Mesodermal cell (in vitro differentiated cells): ENCODE data around the gene ANKMY1.

Experiments used
- H3K27ac ChIP-seq: 2 replicates; pipeline ENCODE4 v1.7.0; 2013; ENCODE audit warnings: mild to moderate bottlenecking, low read depth, low read length, moderate library complexity; ENCODE audit not compliant: severe bottlenecking
- H3K36me3 ChIP-seq: 2 replicates; pipeline ENCODE4 v1.7.1; 2013; ENCODE audit warnings: mild to moderate bottlenecking, low read length, moderate library complexity; ENCODE audit not compliant: control insufficient read depth, insufficient read depth
- H3K4me1 ChIP-seq: one replicate; pipeline ENCODE4 v1.7.1; 2013; ENCODE audit warnings: mild to moderate bottlenecking, low read length; ENCODE audit not compliant: insufficient read depth, control insufficient read depth, poor library complexity, severe bottlenecking
- H3K4me3 ChIP-seq: 2 replicates; pipeline ENCODE4 v1.7.0; 2013; ENCODE audit warnings: low read length, control low read depth, mild to moderate bottlenecking; ENCODE audit not compliant: insufficient read depth, poor library complexity, severe bottlenecking; ENCODE audit errors: extremely low read depth
- H3K9me3 ChIP-seq: 2 replicates; pipeline ENCODE4 v1.7.1; 2013; ENCODE audit warnings: mild to moderate bottlenecking, low read length, moderate library complexity; ENCODE audit not compliant: control insufficient read depth
- WGBS, 2 experiments: methylation state at CpG; one replicate each; pipeline ENCODE4 v1.1.5; 2013; ENCODE audit warnings: missing lambda C conversion rate in 2 of 2; ENCODE audit not compliant: insufficient coverage in 2 of 2; 5-methylcytosine and 5-hydroxymethylcytosine counted together

The ANKMY1 gene

GRCh38 chr2:240538031-240538780, 19.6 kb downstream of the ANKMY1 start:
- Histone ChIP-seq H3K4me1 (no peaks in the 10 kb centered on the region), H3K27ac (no peak overlapping the region), H3K4me3 (no peak overlapping the region), H3K9me3 (peaks cover 3% of the 10 kb centered on the region), H3K36me3 (peaks cover 43% of the 10 kb centered on the region)
- WGBS, 2 experiments: 97% methylated on average over 28 to 36 of the region's 43 CpGs

GRCh38 chr2:240532031-240532775, 25.6 kb downstream of the ANKMY1 start:
- no peaks in the 10 kb centered on the region for H3K4me1 ChIP-seq
- no peak overlapping the region for H3K4me3 ChIP-seq
- peaks cover 27% of the 10 kb centered on the region for H3K9me3 ChIP-seq
- WGBS, 2 experiments: no CpG with 5 or more reads among the region's 1 CpG
- no peak overlapping the region for H3K27ac ChIP-seq
- H3K36me3 ChIP-seq: peaks cover 6% of the 10 kb centered on the region

- H3K4me1 ChIP-seq: no peaks in the 10 kb centered on the region
- H3K27ac ChIP-seq: no peak overlapping the region
- 96 to 100% methylated on average over 4 of the region's 5 CpGs for WGBS, 2 experiments
- H3K9me3 ChIP-seq: peaks cover 37% of the 10 kb centered on the region
- no peak overlapping the region for H3K4me3 ChIP-seq
- peaks cover 10% of the 10 kb centered on the region for H3K36me3 ChIP-seq
Observed at GRCh38 chr2:240531038-240531437, 26.8 kb downstream of the ANKMY1 start.

GRCh38 chr2:240530181-240530580, 27.6 kb downstream of the ANKMY1 start:
- Histone ChIP-seq H3K27ac (no peak overlapping the region), H3K9me3 (peaks cover 45% of the 10 kb centered on the region)

GRCh38 chr2:240529344-240529999, 28.3 kb downstream of the ANKMY1 start:
- Histone ChIP-seq H3K36me3 (peaks cover 19% of the 10 kb centered on the region), H3K27ac (no peak overlapping the region), H3K4me1 (no peaks in the 10 kb centered on the region), H3K9me3 (peaks cover 51% of the 10 kb centered on the region), H3K4me3 (no peak overlapping the region)
- 97 to 98% methylated on average over 13 to 16 of the region's 16 CpGs for WGBS, 2 experiments

More at GRCh38 chr2:240530181-240530580, 27.6 kb downstream of the ANKMY1 start:
- H3K4me3 ChIP-seq: no peak overlapping the region
- H3K36me3 ChIP-seq: peaks cover 16% of the 10 kb centered on the region
- no peaks in the 10 kb centered on the region for H3K4me1 ChIP-seq
- 94% methylated on average over 5 to 6 of the region's 7 CpGs for WGBS, 2 experiments

GRCh38 chr2:240528406-240529040, 29.3 kb downstream of the ANKMY1 start:
- WGBS, 2 experiments: 92 to 96% methylated on average over 8 of the region's 13 CpGs
- Histone ChIP-seq H3K4me1 (no peaks in the 10 kb centered on the region), H3K4me3 (no peak overlapping the region), H3K36me3 (peaks cover 27% of the 10 kb centered on the region), H3K27ac (no peak overlapping the region), H3K9me3 (peaks cover 58% of the 10 kb centered on the region)

GRCh38 chr2:240527153-240527750, 30.5 kb downstream of the ANKMY1 start:
- Histone ChIP-seq H3K4me1 (no peaks in the 10 kb centered on the region), H3K4me3 (no peak overlapping the region), H3K9me3 (peaks cover 53% of the 10 kb centered on the region), H3K36me3 (peaks cover 37% of the 10 kb centered on the region), H3K27ac (no peak overlapping the region)
- WGBS, 2 experiments: 81 to 85% methylated on average over 3 of the region's 3 CpGs

- no peak overlapping the region for H3K27ac ChIP-seq
- H3K9me3 ChIP-seq: peaks cover 51% of the 10 kb centered on the region
- no peak overlapping the region for H3K4me3 ChIP-seq
- peaks cover 39% of the 10 kb centered on the region for H3K36me3 ChIP-seq
- H3K4me1 ChIP-seq: no peaks in the 10 kb centered on the region
- WGBS, 2 experiments: 51 to 100% methylated on average over 3 of the region's 4 CpGs
Observed at GRCh38 chr2:240526521-240526920, 31.3 kb downstream of the ANKMY1 start.

- H3K9me3 ChIP-seq: peaks cover 46% of the 10 kb centered on the region
Observed at GRCh38 chr2:240525802-240526201, 32.0 kb downstream of the ANKMY1 start.

More at GRCh38 chr2:240525802-240526201, 32.0 kb downstream of the ANKMY1 start:
- H3K27ac ChIP-seq: no peak overlapping the region
- H3K36me3 ChIP-seq: peaks cover 39% of the 10 kb centered on the region
- 94 to 97% methylated on average over 6 of the region's 6 CpGs for WGBS, 2 experiments
- no peaks in the 10 kb centered on the region for H3K4me1 ChIP-seq
- H3K4me3 ChIP-seq: no peak overlapping the region
